MCF 10A (cell line): ENCODE data around the gene SH3TC2. TPM values are rescaled to one million over a fixed set of nuclear protein-coding genes. Genes with fewer than 3 reads are reported as not detected.

Source experiments
- BruUV-seq: library from RNA; stranded (reverse); fragments of 400-500 nt; replicated peaks from 2 replicates; lab custom pipeline; 2021; lab: Mats Ljungman, UMichigan
- CTCF ChIA-PET: fragments of 300-600 bp; sonication (Branson Sonifier 250); formaldehyde crosslinking; extraction: SDS; loops from one replicate; lab custom pipeline; 2021; ENCODE audit warnings: antibody characterized with exemption, inconsistent platforms; lab: Yijun Ruan, JAX
- POLR2A ChIA-PET: fragments of 300-600, 350-650 bp; sonication (Branson Sonifier 250); formaldehyde crosslinking; extraction: SDS; loops from one replicate; lab custom pipeline; 2020; ENCODE audit warnings: antibody characterized with exemption, inconsistent platforms; lab: Yijun Ruan, JAX
- DNase-seq: peaks from one replicate; pipeline ENCODE4 v3.0.0-alpha.2; 2018; ENCODE audit not compliant: unreplicated experiment
- H3K27ac Mint-ChIP-seq: one replicate; pipeline ENCODE4 v1.8.0; 2022; ENCODE audit warnings: mild to moderate bottlenecking, low read depth, mixed read lengths; ENCODE audit not compliant: unreplicated experiment
- H3K27me3 Mint-ChIP-seq: one replicate; pipeline ENCODE4 v1.8.0; 2022; ENCODE audit warnings: mixed read lengths; ENCODE audit not compliant: insufficient read depth, unreplicated experiment
- H3K36me3 Mint-ChIP-seq: one replicate; pipeline ENCODE4 v1.8.0; 2022; ENCODE audit warnings: mild to moderate bottlenecking, moderate library complexity, mixed read lengths; ENCODE audit not compliant: insufficient read depth, unreplicated experiment
- H3K4me1 Mint-ChIP-seq: one replicate; pipeline ENCODE4 v1.8.0; 2022; ENCODE audit warnings: mixed read lengths; ENCODE audit not compliant: insufficient read depth, unreplicated experiment
- H3K4me3 Mint-ChIP-seq: one replicate; pipeline ENCODE4 v1.8.0; 2022; ENCODE audit warnings: mild to moderate bottlenecking, moderate library complexity, mixed read lengths; ENCODE audit not compliant: unreplicated experiment
- H3K9me3 Mint-ChIP-seq: one replicate; pipeline ENCODE4 v1.8.0; 2022; ENCODE audit warnings: mixed read lengths; ENCODE audit not compliant: unreplicated experiment
- intact Hi-C: fragments of 100-400 bp; cut with micrococcal nuclease; formaldehyde crosslinking; loops from 2 replicates; pipeline ENCODE4 v1.14.1; 2022
- total RNA-seq: library from RNA; stranded (reverse); gene quantifications from 2 replicates; pipeline ENCODE4 v1.2.3, GENCODE V29; 2022
- TF ChIP-seq, protein P1 (sequence below): fragments of 200-600 bp; IDR thresholded peaks from one replicate; pipeline ENCODE4 v1.8.0; 2022; ENCODE audit warnings: antibody characterized with exemption, mild to moderate bottlenecking; ENCODE audit not compliant: unreplicated experiment

SH3TC2 gene
- total RNA-seq, 1 experiment from 2014 or later = 6.2 TPM

DNA sequence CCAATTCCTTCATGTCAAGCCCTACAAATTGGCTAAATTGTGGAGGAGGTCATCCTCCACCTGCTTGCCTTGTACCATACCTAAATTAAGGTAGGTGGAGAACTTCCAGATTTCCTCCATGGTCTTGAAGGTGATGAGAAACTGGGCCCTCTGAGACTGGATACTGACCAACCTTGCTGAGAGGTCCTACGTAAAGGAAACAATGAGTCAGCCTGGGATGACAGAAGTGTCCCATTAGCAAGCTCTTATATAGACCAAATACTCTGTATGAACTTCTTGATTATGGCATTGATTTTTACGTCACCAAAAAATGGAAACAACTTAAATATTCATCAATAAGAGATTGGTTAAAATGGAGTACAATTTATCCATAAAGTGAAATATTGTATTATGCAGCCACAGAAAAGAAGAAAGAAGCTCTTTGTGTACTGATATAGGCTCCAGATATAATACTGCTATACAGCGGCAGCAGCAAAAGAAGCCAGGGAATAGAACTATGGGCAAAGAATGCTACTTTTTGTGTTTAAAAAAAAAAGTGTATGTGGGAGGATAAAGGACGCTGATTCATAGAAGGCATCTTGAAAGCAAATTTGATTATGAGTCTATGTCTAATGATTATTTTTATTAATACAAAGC, 18.3 kb downstream of the SH3TC2 start:
- intact Hi-C loops = no loop called here
- Mint-ChIP-seq H3K36me3 (no peaks in the 10 kb centered on the region), H3K27me3 (no peaks in the 10 kb centered on the region), H3K4me1 (no peaks in the 10 kb centered on the region), H3K27ac (no peak overlapping the region), H3K9me3 (no peaks in the 10 kb centered on the region), H3K4me3 (no peak overlapping the region)
- CTCF ChIA-PET = interaction anchor here (0.7 to 7.9 kb wide), 7 partner anchors 9 to 627 kb away, joined by 3 to 39 read pairs (median 5); no protein-coding TSS in a partner anchor
- POLR2A ChIA-PET = interaction anchor here (0.7 to 1.2 kb wide), 5 partner anchors 9 to 1375 kb away, joined by 3 to 4 read pairs (median 3); partner anchors contain the start of gene SH3TC2
- no peak for DNase-seq
- no TSS peak for BruUV-seq
- TF ChIP-seq, protein P1, sequence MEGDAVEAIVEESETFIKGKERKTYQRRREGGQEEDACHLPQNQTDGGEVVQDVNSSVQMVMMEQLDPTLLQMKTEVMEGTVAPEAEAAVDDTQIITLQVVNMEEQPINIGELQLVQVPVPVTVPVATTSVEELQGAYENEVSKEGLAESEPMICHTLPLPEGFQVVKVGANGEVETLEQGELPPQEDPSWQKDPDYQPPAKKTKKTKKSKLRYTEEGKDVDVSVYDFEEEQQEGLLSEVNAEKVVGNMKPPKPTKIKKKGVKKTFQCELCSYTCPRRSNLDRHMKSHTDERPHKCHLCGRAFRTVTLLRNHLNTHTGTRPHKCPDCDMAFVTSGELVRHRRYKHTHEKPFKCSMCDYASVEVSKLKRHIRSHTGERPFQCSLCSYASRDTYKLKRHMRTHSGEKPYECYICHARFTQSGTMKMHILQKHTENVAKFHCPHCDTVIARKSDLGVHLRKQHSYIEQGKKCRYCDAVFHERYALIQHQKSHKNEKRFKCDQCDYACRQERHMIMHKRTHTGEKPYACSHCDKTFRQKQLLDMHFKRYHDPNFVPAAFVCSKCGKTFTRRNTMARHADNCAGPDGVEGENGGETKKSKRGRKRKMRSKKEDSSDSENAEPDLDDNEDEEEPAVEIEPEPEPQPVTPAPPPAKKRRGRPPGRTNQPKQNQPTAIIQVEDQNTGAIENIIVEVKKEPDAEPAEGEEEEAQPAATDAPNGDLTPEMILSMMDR = no peak

DNA sequence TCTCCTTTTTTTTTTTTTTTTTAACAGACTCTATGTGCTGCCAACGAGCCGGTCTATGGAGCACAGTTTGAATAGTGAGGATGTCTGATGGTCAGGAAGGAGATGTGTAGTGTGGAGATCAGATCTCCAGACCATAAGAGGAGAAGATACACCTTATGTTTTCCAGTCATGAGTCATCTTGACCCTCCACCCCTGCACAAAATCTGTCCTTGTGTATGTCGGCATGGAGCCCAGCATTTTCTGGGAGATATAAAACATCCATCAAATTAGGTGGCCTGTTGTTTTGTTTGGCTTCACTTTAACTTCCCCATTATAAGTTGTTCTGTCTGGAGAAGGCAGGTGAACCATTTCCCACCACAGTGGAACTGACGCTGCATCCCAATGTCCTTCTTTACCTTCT, 19.2 kb downstream of the SH3TC2 start:
- intact Hi-C loops = no loop called here
- TF ChIP-seq, protein P1 = no peak
- Mint-ChIP-seq H3K9me3 (no peaks in the 10 kb centered on the region), H3K36me3 (no peaks in the 10 kb centered on the region), H3K27ac (no peak overlapping the region), H3K27me3 (no peaks in the 10 kb centered on the region), H3K4me3 (no peak overlapping the region), H3K4me1 (no peaks in the 10 kb centered on the region)
- ChIA-PET POLR2A (no interaction called here), CTCF (interaction anchor here (0.6 to 1.4 kb wide), 5 partner anchors 69 to 310 kb away, joined by 3 to 7 read pairs (median 3); no protein-coding TSS in a partner anchor)
- no peak for DNase-seq
- BruUV-seq = no TSS peak

DNA sequence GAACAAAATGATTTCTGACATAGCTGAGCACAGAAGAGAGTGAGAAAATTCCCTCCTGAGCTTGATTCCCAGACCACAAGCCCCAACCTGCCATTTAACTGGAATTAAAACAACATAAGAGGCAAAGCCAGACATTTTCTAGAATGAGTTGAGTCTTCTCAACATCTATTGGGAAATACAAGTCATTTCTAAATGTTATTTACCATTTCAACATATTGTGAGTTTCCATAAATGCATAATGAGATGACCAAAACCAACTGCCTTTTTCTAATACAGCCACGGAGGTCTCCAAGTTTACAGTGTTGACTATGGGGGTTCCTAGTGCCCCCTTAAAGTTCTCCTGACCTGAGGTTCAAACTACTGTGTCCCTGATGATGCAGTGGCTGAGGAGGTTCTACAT, 20.0 kb downstream of the SH3TC2 start:
- CTCF ChIA-PET = interaction anchor here (0.6 to 2.0 kb wide), 6 partner anchors 70 to 312 kb away, joined by 3 to 7 read pairs (median 4); no protein-coding TSS in a partner anchor

DNA sequence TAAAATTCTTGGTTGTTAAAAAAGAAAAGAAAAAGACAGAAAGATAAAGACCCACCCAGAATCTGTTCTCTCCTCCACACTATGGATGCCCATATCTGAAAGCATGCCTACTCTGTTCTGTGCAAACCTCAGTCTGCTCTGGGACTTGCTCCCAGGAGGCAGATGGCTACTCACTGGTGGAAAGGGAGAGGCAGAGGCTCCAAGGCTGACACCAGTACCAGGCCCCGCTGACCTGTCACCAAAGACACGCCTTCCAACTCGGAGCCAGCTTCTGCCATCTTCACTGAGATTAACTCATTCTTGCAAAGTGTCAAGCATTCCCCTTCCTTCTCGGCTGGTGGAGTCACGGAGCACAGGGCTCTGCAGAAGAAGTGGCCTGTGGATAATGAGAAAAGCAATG, 21.6 kb downstream of the SH3TC2 start:
- POLR2A ChIA-PET = interaction anchor here (0.7 kb wide), 3 partner anchors 77 to 304 kb away, joined by 3 read pairs; no protein-coding TSS in a partner anchor
- peaks cover 9% of the 10 kb centered on the region for H3K4me1 Mint-ChIP-seq
- H3K36me3 Mint-ChIP-seq = no peaks in the 10 kb centered on the region
- no peak for DNase-seq
- BruUV-seq = no TSS peak
- CTCF ChIA-PET = interaction anchor here (2.0 kb wide), 1 partner anchor 310 kb away, joined by 5 read pairs; no protein-coding TSS in a partner anchor
- TF ChIP-seq, protein P1 = no peak
- no peaks in the 10 kb centered on the region for H3K9me3 Mint-ChIP-seq
- H3K4me3 Mint-ChIP-seq = no peak overlapping the region
- no peak overlapping the region for H3K27ac Mint-ChIP-seq
- intact Hi-C loops = no loop called here
- H3K27me3 Mint-ChIP-seq = no peaks in the 10 kb centered on the region

More for the DNA sequence above, 20.0 kb downstream of the SH3TC2 start:
- intact Hi-C loops = no loop called here
- H3K27ac Mint-ChIP-seq = no peak overlapping the region
- no peak for DNase-seq
- POLR2A ChIA-PET = no interaction called here
- BruUV-seq = no TSS peak
- TF ChIP-seq, protein P1 = no peak
- no peak overlapping the region for H3K4me3 Mint-ChIP-seq
- H3K36me3 Mint-ChIP-seq = no peaks in the 10 kb centered on the region
- no peaks in the 10 kb centered on the region for H3K9me3 Mint-ChIP-seq
- H3K4me1 Mint-ChIP-seq = no peaks in the 10 kb centered on the region
- H3K27me3 Mint-ChIP-seq = no peaks in the 10 kb centered on the region
